HG03097 (cell line): ENCODE results near the gene HES4.
"Not testable (repeated sequence)": the region's sequence is repeated elsewhere in the genome, so short reads cannot be mapped to it uniquely, and the experiment has no call there.

Experiments
- ATAC-seq: cut with Tn5 transposase; IDR thresholded peaks from one replicate; pipeline ENCODE4 v1.9.1; 2021; ENCODE audit not compliant: unreplicated experiment, low FRiP score

The HES4 gene

GRCh38 chr1:981491-981954 lies 18.4 kb downstream of the HES4 start:
- no peak for ATAC-seq

GRCh38 chr1:980602-981395 lies 19.1 kb downstream of the HES4 start:
- no peak for ATAC-seq

DNA sequence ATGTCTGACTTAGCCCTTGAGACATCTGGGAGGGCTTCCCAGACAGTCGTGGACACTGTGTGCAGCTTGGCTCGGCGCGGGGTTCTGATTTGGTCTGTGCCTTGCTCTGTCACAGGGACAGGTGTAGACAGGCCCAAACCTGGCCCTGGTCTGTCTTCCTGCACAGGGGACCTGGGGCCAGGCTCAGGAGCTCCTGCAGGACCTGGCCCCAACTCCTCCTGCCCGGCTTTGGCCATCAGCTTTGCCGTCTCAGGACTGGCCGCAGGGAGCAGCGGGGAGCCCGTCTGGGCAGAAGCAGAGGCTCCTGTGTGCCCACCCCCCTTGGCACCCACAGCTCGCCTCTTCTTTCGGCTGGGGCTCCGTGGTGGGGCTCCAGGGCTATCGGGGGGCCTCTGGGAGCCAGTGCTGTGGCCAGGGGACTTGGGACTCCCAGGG lies 19.7 kb downstream of the HES4 start:
- no peak for ATAC-seq

GRCh38 chr1:979744-980072 lies 20.2 kb downstream of the HES4 start:
- ATAC-seq: no peak

GRCh38 chr1:978835-979743 lies 20.8 kb downstream of the HES4 start:
- no peak for ATAC-seq

DNA sequence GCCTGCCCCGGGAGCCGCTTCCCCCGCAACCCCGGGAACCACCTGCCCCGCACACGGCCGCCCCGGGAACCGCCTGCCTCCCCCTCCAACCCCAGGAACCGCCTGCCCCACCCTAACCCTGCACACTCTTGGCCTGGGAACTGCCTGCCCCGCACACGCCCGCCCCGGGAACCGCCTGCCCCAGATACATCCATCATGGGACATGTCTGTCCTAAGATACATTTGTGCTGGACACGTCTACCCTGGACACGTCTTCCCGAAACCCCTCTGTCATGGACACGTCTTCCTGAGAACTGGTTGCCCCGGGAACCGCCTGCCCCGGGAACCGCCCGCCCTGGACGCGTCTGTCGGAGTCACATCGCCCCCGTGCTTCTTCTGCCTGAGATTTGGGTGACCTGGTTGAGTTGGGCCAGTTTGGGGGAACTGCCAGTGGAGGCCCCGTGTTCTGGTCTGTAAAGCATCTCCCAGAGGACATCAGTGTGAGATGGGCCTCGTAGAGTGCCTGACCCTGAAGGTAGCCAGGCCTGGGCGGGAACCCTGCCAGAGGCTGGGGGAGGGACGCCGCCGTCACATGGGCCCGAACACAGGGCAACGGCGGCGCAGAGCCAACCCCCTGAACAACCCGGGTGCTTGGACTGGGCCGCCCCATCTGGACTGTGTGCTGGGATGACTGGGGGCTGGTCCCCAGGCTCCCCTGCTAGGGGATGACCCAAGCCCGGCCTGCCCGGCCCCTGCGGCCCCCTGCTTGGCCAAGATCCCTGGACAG lies 21.6 kb downstream of the HES4 start:
- no peak for ATAC-seq

DNA sequence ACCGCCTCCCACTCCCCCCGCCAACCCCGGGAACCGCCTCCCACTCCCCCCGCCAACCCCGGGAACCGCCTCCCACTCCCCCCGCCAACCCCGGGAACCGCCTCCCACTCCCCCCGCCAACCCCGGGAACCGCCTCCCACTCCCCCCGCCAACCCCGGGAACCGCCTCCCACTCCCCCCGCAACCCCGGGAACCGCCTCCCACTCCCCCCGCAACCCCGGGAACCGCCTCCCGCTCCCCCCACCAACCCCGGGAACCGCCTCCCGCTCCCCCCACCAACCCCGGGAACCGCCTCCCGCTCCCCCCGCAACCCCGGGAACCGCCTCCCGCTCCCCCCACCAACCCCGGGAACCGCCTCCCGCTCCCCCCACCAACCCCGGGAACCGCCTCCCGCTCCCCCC lies 23.1 kb downstream of the HES4 start:
- ATAC-seq: not testable (repeated sequence)

- ATAC-seq: peak; percentile 56
Measured at GRCh38 chr1:975896-976683, 23.8 kb downstream of the HES4 start.

GRCh38 chr1:975365-975764 lies 24.5 kb downstream of the HES4 start:
- no peak for ATAC-seq

DNA sequence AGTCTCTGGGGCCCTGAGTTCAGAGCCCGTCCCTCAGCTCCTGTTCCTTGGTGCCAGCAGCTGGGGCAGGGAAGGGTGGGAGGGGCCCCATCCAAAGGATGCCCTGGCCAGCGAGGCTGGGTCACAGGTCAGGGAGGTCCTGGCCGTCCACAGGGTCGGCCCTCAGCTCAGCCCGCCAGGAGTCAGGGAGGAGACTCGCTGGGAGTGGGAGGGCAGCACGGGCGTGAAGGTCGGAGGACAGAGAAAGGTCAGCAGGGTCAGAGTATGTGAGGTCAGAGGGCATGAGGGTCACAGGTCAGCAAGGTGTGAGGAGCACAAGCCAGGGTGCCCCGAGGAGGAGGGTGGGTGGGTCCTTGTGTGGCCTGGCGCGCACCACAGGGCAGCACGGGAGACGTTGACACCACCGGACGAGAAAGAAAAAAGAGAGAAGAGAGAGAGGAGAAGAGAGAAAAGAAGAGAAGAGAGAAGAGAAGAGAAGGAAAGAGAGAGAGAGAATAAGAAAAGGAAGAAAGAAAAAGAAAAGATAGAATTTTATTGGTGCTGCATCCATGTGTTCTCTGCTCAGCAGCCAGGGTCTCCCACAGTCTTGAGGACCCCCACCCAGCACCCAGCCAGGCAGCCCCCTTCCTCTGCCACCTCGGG lies 25.1 kb downstream of the HES4 start:
- no peak for ATAC-seq

DNA sequence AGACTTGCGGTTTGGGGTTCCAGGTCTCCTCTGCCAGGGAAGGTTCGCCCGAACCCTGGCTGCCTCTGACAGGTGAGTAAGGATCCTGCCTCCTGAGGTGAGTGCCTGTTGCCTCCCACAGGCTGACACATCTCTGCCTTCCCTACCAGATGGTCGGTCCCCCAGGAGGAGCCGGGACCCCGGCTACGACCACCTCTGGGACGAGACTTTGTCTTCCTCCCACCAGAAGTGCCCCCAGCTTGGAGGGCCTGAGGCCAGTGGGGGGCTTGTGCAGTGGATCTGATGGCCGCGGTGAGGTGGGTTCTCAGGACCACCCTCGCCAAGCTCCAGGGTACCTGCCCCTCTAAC lies 25.6 kb downstream of the HES4 start:
- ATAC-seq: no peak

DNA sequence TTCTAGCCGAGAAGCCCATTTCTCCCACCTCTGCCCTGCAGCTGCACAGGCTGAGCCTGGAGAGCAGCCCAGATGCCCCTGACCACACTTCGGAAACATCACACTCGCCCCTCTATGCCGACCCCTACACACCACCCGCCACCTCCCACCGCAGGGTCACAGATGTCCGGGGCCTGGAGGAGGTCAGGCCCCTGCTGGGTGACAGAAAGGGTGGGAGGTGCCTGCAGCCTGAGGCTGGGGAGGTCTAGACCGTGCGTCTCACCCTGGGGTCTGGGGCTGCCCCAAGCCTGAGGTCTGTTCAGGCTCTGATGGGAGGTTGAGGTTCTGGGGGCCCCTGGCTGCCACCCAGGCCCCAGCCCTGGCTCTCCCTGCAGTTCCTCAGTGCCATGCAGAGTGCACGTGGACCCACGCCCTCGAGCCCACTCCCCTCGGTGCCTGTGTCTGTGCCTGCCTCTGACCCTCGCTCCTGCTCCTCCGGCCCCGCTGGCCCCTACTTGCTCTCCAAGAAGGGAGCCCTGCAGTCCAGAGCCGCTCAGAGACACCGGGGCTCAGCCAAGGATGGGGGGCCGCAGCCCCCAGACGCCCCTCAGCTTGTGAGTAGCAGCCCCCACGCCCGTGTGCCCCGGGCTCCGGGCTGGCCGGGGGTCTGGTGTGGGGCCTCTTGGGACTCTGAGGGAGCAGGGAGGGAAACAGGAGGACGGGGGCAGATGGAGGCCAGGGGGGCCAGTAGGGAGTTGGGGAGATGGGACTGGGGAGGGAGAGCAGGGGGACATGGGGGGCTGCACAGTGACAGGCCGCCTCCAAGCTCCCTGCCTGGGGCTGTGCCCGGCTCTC lies 26.2 kb downstream of the HES4 start:
- ATAC-seq: no peak

- no peak for ATAC-seq
Measured at GRCh38 chr1:972726-973458, 27.0 kb downstream of the HES4 start.

GRCh38 chr1:971751-972506 lies 28.0 kb downstream of the HES4 start:
- no peak for ATAC-seq

- no peak for ATAC-seq
Measured at GRCh38 chr1:970973-971730, 28.7 kb downstream of the HES4 start.

DNA sequence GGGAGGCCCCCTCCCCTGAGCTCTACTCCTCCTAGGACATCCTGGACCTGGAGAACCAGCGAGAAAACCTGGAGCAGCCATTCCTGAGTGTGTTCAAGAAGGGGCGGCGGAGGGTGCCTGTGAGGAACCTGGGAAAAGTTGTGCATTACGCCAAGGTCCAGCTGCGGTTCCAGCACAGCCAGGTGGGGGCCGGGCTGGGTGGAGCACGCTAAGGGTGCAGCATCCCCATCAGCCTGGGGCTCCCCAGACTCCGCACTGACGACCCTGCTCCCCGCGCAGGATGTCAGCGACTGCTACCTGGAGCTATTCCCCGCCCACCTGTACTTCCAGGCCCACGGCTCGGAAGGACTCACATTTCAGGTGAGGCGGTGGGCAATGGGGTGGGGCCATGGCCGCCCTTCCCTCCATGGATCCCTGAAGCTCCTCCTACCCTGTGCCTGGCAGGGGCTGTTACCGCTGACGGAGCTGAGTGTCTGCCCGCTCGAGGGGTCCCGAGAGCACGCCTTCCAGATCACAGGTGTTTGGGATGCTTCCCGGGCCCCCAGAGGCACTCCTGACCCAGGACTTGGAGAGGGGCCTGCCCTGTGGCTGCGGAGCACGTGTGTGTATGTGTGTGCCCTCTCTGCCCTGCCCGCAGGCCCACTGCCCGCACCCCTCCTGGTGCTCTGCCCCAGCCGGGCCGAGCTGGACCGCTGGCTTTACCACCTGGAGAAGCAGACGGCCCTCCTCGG lies 29.5 kb downstream of the HES4 start:
- no peak for ATAC-seq
